Glutamatergic neuron (in vitro differentiated cells): ENCODE measurements around the gene MARCHF2. TPM values are rescaled to one million over a fixed set of nuclear protein-coding genes. Genes with fewer than 3 reads are reported as not detected.

ENCODE experiments used
- DNase-seq: peaks from one replicate; pipeline ENCODE4 v3.0.0; 2022
- H3K27ac Mint-ChIP-seq: one replicate; pipeline ENCODE4 v1.8.0; 2020; ENCODE audit warnings: mild to moderate bottlenecking, mixed read lengths, inconsistent platforms; ENCODE audit not compliant: unreplicated experiment
- H3K27me3 Mint-ChIP-seq: one replicate; pipeline ENCODE4 v1.8.0; 2020; ENCODE audit warnings: mild to moderate bottlenecking, moderate library complexity, mixed read lengths, inconsistent platforms; ENCODE audit not compliant: unreplicated experiment
- H3K36me3 Mint-ChIP-seq: one replicate; pipeline ENCODE4 v1.8.0; 2020; ENCODE audit warnings: mild to moderate bottlenecking, mixed read lengths, inconsistent platforms; ENCODE audit not compliant: unreplicated experiment
- H3K4me1 Mint-ChIP-seq: one replicate; pipeline ENCODE4 v1.8.0; 2020; ENCODE audit warnings: mild to moderate bottlenecking, low read depth, mixed read lengths, inconsistent platforms; ENCODE audit not compliant: unreplicated experiment
- H3K4me3 Mint-ChIP-seq: one replicate; pipeline ENCODE4 v1.8.0; 2020; ENCODE audit warnings: mild to moderate bottlenecking, mixed read lengths, inconsistent platforms; ENCODE audit not compliant: unreplicated experiment
- H3K9me3 Mint-ChIP-seq: one replicate; pipeline ENCODE4 v1.8.0; 2020; ENCODE audit warnings: mild to moderate bottlenecking, moderate library complexity, mixed read lengths, inconsistent platforms; ENCODE audit not compliant: unreplicated experiment
- CTCF ChIP-seq: fragments of 200-600 bp; sonication (generic); IDR thresholded peaks from one replicate; pipeline ENCODE4 v1.5.0; 2021; ENCODE audit not compliant: partially characterized antibody, unreplicated experiment
- long read RNA-seq: library from polyadenylated mRNA; unstranded; transcript quantifications from one replicate; pipeline ENCODE4 v2.0.0, GENCODE V29; 2020; ENCODE audit not compliant: unreplicated experiment
- total RNA-seq: library from RNA; stranded (reverse); fragmentation: NEBNext Ultra II Directional; extraction: Animal tissue kit (Norgen Biotek cat#: 25700); gene quantifications from one replicate; pipeline ENCODE4 v1.2.1, GENCODE V29; 2021; ENCODE audit not compliant: unreplicated experiment

MARCHF2 gene
- total RNA-seq: 47.7 TPM
- long read RNA-seq, partial matches to known transcripts: 3 of 18 reads
- long read RNA-seq, other reads (novel, unspliced or antisense): 9 of 18 reads

DNA sequence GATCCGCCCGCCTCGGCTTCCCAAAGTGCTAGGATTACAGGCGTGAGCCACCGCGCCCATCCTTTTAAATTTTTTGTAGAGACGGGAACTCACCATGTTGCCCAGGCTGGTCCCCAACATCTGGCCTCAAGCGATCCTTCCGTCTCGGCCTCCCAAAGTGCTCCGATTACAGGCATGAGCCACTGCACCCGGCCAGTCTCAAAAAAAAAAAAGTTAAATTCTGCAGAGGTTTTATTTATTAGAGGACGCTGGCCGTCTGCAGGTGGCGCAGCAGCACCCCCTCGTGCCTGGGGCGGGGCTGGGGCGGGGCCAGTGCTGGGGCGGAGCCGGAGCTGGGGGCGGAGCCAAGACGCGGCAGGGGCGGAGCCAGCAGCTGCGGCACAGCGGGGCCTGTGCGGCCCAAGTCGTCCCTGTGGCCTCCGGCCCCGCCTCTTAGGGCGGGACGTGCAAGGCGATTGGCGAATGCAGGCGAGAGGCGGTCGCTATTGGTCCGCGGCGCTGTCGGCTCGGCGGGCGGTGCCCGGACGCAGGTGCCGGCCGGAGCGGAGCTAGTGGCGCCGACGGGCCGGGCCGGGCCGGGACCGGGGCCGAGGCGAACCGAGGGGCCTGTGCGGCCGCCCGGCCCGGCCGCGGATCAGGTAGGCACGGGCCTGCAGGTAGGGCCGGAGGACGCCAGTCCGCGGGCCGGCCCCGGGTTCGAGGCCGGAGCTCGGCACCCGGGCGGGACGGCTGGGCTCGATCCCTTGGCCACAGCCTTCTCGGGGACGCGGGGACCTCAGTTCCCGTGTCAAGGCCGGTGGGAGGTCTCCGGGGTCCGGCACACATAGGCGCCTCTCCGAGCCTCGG is at the start of gene MARCHF2:
Gene MARCHF2 (plus strand): TSS at position 523 of the 846 bp plus-strand sequence. CDS start 8,536 bp downstream, outside the sequence.
- no peak within 1 kb of the TSS for H3K27ac Mint-ChIP-seq
- DNase-seq: peak; percentile 96
- no peaks in the 10 kb centered on the region for H3K36me3 Mint-ChIP-seq
- no peaks in the 10 kb centered on the region for H3K4me1 Mint-ChIP-seq
- peaks cover 2% of the 10 kb centered on the region for H3K9me3 Mint-ChIP-seq
- peak; percentile 58 for TF ChIP-seq CTCF
- peak within 1 kb of the TSS; percentile 80 for H3K4me3 Mint-ChIP-seq
- peaks cover 4% of the 10 kb centered on the region for H3K27me3 Mint-ChIP-seq

GRCh38 chr19:8363803-8364771 is 49.0 kb upstream of the MARCHF2 start, which contains the start of gene ANGPTL4:
Gene ANGPTL4 (plus strand): TSS chr19:8364155. CDS start chr19:8364322, 167 bp downstream.
- DNase-seq: peak; percentile 64
- Mint-ChIP-seq H3K27me3 (peaks cover 14% of the 10 kb centered on the region), H3K36me3 (no peaks in the 10 kb centered on the region), H3K9me3 (peaks cover 4% of the 10 kb centered on the region), H3K4me1 (peaks cover 2% of the 10 kb centered on the region), H3K4me3 (peak within 1 kb of the TSS; percentile 77), H3K27ac (no peak within 1 kb of the TSS)
- TF ChIP-seq CTCF: no peak

- H3K4me1 Mint-ChIP-seq: peaks cover 2% of the 10 kb centered on the region
- no peak for DNase-seq
- H3K36me3 Mint-ChIP-seq: no peaks in the 10 kb centered on the region
- TF ChIP-seq CTCF: no peak
- peaks cover 14% of the 10 kb centered on the region for H3K27me3 Mint-ChIP-seq
- H3K4me3 Mint-ChIP-seq: no peak overlapping the region
- H3K27ac Mint-ChIP-seq: no peak overlapping the region
- H3K9me3 Mint-ChIP-seq: peaks cover 4% of the 10 kb centered on the region
Measured at GRCh38 chr19:8366121-8366581, 47.0 kb upstream of the MARCHF2 start.

- Mint-ChIP-seq H3K9me3 (peaks cover 4% of the 10 kb centered on the region), H3K27me3 (peaks cover 14% of the 10 kb centered on the region), H3K4me3 (no peak overlapping the region), H3K27ac (no peak overlapping the region), H3K36me3 (no peaks in the 10 kb centered on the region), H3K4me1 (no peaks in the 10 kb centered on the region)
- DNase-seq: no peak
- TF ChIP-seq CTCF: no peak
Measured at GRCh38 chr19:8366961-8367326, 46.2 kb upstream of the MARCHF2 start.
